HG03097 (cell line): Measurements from ENCODE around the gene PTPRN2.
"Not testable (repeated sequence)": the region's sequence is repeated elsewhere in the genome, so short reads cannot be mapped to it uniquely, and the experiment has no call there.

ENCODE experiments used
- ATAC-seq: cut with Tn5 transposase; IDR thresholded peaks from one replicate; pipeline ENCODE4 v1.9.1; 2021; ENCODE audit not compliant: unreplicated experiment, low FRiP score

Gene PTPRN2

GRCh38 chr7:158523165-158523856 lies 64.3 kb downstream of the PTPRN2 start:
- ATAC-seq, result not testable (repeated sequence)

- not testable (repeated sequence) for ATAC-seq
Observed at GRCh38 chr7:158521795-158522194, 65.8 kb downstream of the PTPRN2 start.

GRCh38 chr7:158520825-158521224 lies 66.8 kb downstream of the PTPRN2 start:
- ATAC-seq, result no peak

GRCh38 chr7:158519633-158520174 lies 67.9 kb downstream of the PTPRN2 start:
- no peak for ATAC-seq

- no peak for ATAC-seq
Observed at GRCh38 chr7:158518980-158519632, 68.5 kb downstream of the PTPRN2 start.

- ATAC-seq, result no peak
Observed at GRCh38 chr7:158517571-158517970, 70.1 kb downstream of the PTPRN2 start.

- no peak for ATAC-seq
Observed at GRCh38 chr7:158517072-158517471, 70.6 kb downstream of the PTPRN2 start.

- ATAC-seq, result no peak
Observed at GRCh38 chr7:158516524-158516923, 71.1 kb downstream of the PTPRN2 start.

GRCh38 chr7:158512869-158513268 lies 74.8 kb downstream of the PTPRN2 start:
- no peak for ATAC-seq

GRCh38 chr7:158512042-158512441 lies 75.6 kb downstream of the PTPRN2 start:
- no peak for ATAC-seq

GRCh38 chr7:158508802-158509385 lies 78.7 kb downstream of the PTPRN2 start:
- ATAC-seq, result no peak

- not testable (repeated sequence) for ATAC-seq
Observed at GRCh38 chr7:158508321-158508720, 79.3 kb downstream of the PTPRN2 start.

- no peak for ATAC-seq
Observed at GRCh38 chr7:158507917-158508316, 79.7 kb downstream of the PTPRN2 start.

GRCh38 chr7:158507175-158507574 lies 80.4 kb downstream of the PTPRN2 start:
- not testable (repeated sequence) for ATAC-seq

GRCh38 chr7:158506626-158507025 lies 81.0 kb downstream of the PTPRN2 start:
- ATAC-seq, result no peak

- no peak for ATAC-seq
Observed at GRCh38 chr7:158505683-158506082, 81.9 kb downstream of the PTPRN2 start.

- ATAC-seq, result no peak
Observed at GRCh38 chr7:158502068-158502750, 85.4 kb downstream of the PTPRN2 start.

- ATAC-seq, result no peak
Observed at GRCh38 chr7:158501393-158502067, 86.1 kb downstream of the PTPRN2 start.

GRCh38 chr7:158500651-158501052 lies 87.0 kb downstream of the PTPRN2 start:
- no peak for ATAC-seq

GRCh38 chr7:158499082-158499455 lies 88.6 kb downstream of the PTPRN2 start:
- no peak for ATAC-seq
